Testis (tissue), 3 donors: ENCODE results near the gene RABGGTA. TPM values are rescaled to one million over a fixed set of nuclear protein-coding genes. Genes with fewer than 3 reads are reported as not detected.
"Not testable (repeated sequence)": the region's sequence is repeated elsewhere in the genome, so short reads cannot be mapped to it uniquely, and the experiment has no call there.

Experiments used
- DNase-seq: peaks from one replicate; pipeline ENCODE4 v3.0.0-alpha.2; 2019
- H3K27ac ChIP-seq, 2 donors: fragments of 200-600 bp; sonication (generic); one replicate each; pipeline ENCODE4 v1.5.1; 2019
- H3K27me3 ChIP-seq: fragments of 200-600 bp; sonication (generic); one replicate; pipeline ENCODE4 v1.5.1; 2019
- H3K36me3 ChIP-seq: fragments of 200-600 bp; sonication (generic); one replicate; pipeline ENCODE4 v1.5.1; 2017; ENCODE audit warnings: low read depth; ENCODE audit errors: missing control alignments
- H3K4me1 ChIP-seq: fragments of 200-600 bp; sonication (generic); one replicate; pipeline ENCODE4 v1.5.1; 2019
- H3K4me3 ChIP-seq, 2 donors: fragments of 200-600 bp; sonication (generic); one replicate each; pipeline ENCODE4 v1.5.1; 2017 to 2019
- H3K9me3 ChIP-seq: fragments of 200-600 bp; sonication (generic); one replicate; pipeline ENCODE4 v1.5.1; 2017
- CTCF ChIP-seq, 3 experiments: fragments of 450-650 bp in 2 of 3; fragments of 200-600 bp in 1 of 3; sonication (generic) in 1 of 3; IDR thresholded peaks; one replicate each; pipeline ENCODE4 v1.5.1; 2016 to 2019; ENCODE audit warnings: antibody characterized with exemption in 3 of 3, mild to moderate bottlenecking in 2 of 3, moderate library complexity in 1 of 3
- POLR2A ChIP-seq: fragments of 450-650 bp; IDR thresholded peaks from one replicate; pipeline ENCODE4 v1.6.1; 2017; ENCODE audit warnings: antibody characterized with exemption, mild to moderate bottlenecking, moderate library complexity
- WGBS, 2 donors: methylation state at CpG; one replicate each; pipeline ENCODE4 v1.1.5; 2018; 5-methylcytosine and 5-hydroxymethylcytosine counted together
- intact Hi-C: fragments of 100-400 bp; cut with DNase I; formaldehyde crosslinking; loops from one replicate; pipeline ENCODE4 v1.15.1; 2023; ENCODE audit warnings: low total_unique reads
- polyA plus RNA-seq: library from polyadenylated mRNA; stranded (reverse); fragments of 350-450 nt; fragmentation: Illumina TruSeq; extraction: RNeasy Lipid Tissue Mini Kit (QIAGEN cat#74804); gene quantifications from one replicate; pipeline ENCODE4 v1.2.3, GENCODE V29; 2014; ENCODE audit warnings: low read depth, low replicate concordance; ENCODE audit not compliant: insufficient read depth
- total RNA-seq, 2 donors: library from RNA; depleted of rRNA; stranded (reverse); fragments of >200 nt; gene quantifications; one replicate each; pipeline ENCODE4 v1.2.3, GENCODE V29; 2016

RABGGTA gene
- total and polyA plus RNA-seq, 3 donors from 2014 or later, result 33.5 to 90.2 (median 70.9) TPM

- Histone ChIP-seq H3K27me3 (no peaks in the 10 kb centered on the region), H3K4me3 (no peak overlapping the region), H3K27ac (no peak overlapping the region), H3K4me1 (no peaks in the 10 kb centered on the region), H3K9me3 (no peaks in the 10 kb centered on the region), H3K36me3 (no peaks in the 10 kb centered on the region)
- no peak for DNase-seq
- TF ChIP-seq CTCF (IDR thresholded peaks at IDR 0.05) (no peak), POLR2A (no peak)
- 79 to 81% methylated on average over 4 to 13 of the region's 13 CpGs for WGBS, 2 donors
- intact Hi-C loops, result no loop called here
Observed at GRCh38 chr14:24249230-24250021, 22.0 kb downstream of the RABGGTA start.

DNA sequence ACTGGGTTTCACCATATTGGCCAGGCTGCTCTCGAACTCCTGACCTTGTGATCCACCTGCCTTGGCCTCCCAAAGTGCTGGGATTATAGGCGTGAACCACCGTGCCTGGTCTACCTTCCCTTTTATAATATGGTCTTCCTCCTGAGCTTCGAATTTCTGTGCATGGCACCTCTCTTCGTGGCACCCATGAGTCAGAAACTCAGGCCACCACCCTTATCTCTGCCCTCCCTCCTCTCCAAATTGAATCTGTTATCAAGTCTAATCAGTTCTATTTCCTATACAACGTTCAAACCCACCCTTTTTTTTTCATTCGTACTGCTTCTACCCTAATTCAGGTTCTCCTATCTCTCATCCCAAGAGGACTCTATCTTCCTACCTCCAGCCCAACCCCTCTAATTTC, 24.0 kb downstream of the RABGGTA start:
- Histone ChIP-seq H3K27me3 (no peaks in the 10 kb centered on the region), H3K27ac (no peak overlapping the region), H3K36me3 (no peaks in the 10 kb centered on the region), H3K9me3 (no peaks in the 10 kb centered on the region), H3K4me1 (no peaks in the 10 kb centered on the region), H3K4me3 (no peak overlapping the region)
- TF ChIP-seq CTCF (IDR thresholded peaks at IDR 0.05), result no peak
- no peak for TF ChIP-seq POLR2A
- DNase-seq, result no peak
- intact Hi-C loops, result no loop called here
- WGBS, 2 donors, result 77 to 85% methylated on average over 7 of the region's 7 CpGs

- no peak for TF ChIP-seq CTCF (IDR thresholded peaks at IDR 0.05)
- no peak for TF ChIP-seq POLR2A
- H3K9me3 ChIP-seq, result no peaks in the 10 kb centered on the region
- DNase-seq, result no peak
- intact Hi-C loops, result no loop called here
- no peak overlapping the region for H3K4me3 ChIP-seq
- H3K4me1 ChIP-seq, result no peaks in the 10 kb centered on the region
- no peaks in the 10 kb centered on the region for H3K36me3 ChIP-seq
- no peaks in the 10 kb centered on the region for H3K27me3 ChIP-seq
- H3K27ac ChIP-seq, result no peak overlapping the region
- 89% methylated on average over 3 of the region's 3 CpGs for WGBS, 2 donors
Observed at GRCh38 chr14:24246765-24247212, 24.6 kb downstream of the RABGGTA start.

DNA sequence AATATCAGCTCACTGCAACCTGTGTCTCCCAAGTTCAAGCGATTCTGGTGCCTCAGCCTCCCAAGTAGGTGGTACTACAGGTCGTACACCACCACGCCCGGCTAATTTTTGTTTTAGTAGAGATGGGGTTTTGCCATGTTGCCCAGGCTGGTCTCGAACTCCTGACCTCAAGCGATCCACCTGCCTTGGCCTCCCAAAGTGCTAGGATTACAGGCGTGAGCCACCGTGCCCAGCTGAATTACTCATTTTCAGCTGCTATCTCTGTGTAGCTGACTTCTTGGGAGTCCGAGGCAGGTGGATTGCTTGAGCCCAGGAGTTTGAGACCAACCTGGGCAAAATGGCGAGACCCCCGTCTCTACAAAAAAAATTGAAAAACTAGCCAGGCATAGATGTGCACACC, 26.0 kb downstream of the RABGGTA start:
- WGBS, 2 donors, result 92% methylated on average over 11 of the region's 11 CpGs

DNA sequence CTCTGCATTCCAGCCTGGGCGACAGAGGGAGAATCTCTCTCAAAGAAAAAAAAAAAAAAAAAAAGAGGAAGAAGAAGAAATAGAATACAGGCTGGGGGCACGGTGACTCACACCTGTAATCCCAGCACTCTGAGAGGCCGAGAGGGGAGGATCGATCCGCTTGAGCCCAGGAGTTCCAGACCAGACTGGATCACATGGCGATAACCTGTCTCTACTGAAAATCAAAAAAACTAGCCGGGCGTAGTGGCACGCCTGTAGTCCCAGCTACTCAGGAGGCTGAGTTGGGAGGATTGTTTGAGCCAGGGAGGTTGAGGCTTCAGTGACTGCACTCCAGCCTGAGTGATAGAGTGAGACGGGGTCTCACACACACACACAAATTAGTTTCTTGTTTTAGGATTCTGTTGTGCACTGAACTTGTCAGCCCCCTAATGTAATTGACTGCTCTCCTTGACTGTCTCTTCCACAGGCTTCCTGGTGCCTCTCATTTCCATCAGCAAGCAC, 28.0 kb downstream of the RABGGTA start:
- TF ChIP-seq POLR2A (no peak), CTCF (IDR thresholded peaks at IDR 0.05) (no peak)
- H3K4me1 ChIP-seq, result peaks cover 18% of the 10 kb centered on the region
- 28 to 50% methylated on average over 10 of the region's 10 CpGs for WGBS, 2 donors
- H3K27me3 ChIP-seq, result no peaks in the 10 kb centered on the region
- H3K27ac ChIP-seq, result peak overlapping the region; percentile 94 to 97
- no peaks in the 10 kb centered on the region for H3K9me3 ChIP-seq
- H3K4me3 ChIP-seq, result peak overlapping the region; percentile 72
- H3K36me3 ChIP-seq, result no peaks in the 10 kb centered on the region
- DNase-seq, result no peak
- intact Hi-C loops, result loop anchor here (5.0 kb wide), 1 partner anchor 59 kb away; no protein-coding TSS in a partner anchor

More for the DNA sequence above, 26.0 kb downstream of the RABGGTA start:
- H3K36me3 ChIP-seq, intact Hi-C loops, H3K27ac ChIP-seq, DNase-seq, H3K9me3 ChIP-seq, H3K4me3 ChIP-seq, H3K27me3 ChIP-seq: not testable (repeated sequence)
- H3K4me1 ChIP-seq, result peaks cover 13% of the 10 kb centered on the region
